GM18526 (cell line): ENCODE results near the gene PLCD1.

Source experiments
- POLR2A ChIP-seq: IDR thresholded peaks from 3 replicates; pipeline ENCODE4 v1.6.1; 2011; ENCODE audit not compliant: insufficient read length; ENCODE audit errors: extremely low read depth

Gene PLCD1

GRCh38 chr3:38029400-38030125 is at the start of gene PLCD1:
TSS of gene PLCD1 (minus strand) at chr3:38029642. CDS start at chr3:38029539, 103 bp downstream.
- TF ChIP-seq POLR2A, result no peak

- no peak for TF ChIP-seq POLR2A
Observed at GRCh38 chr3:38070013-38070412, 40.6 kb upstream of the PLCD1 start.

GRCh38 chr3:38067508-38068233 is 38.2 kb upstream of the PLCD1 start:
- TF ChIP-seq POLR2A, result no peak

GRCh38 chr3:38062809-38063208 is 33.4 kb upstream of the PLCD1 start:
- no peak for TF ChIP-seq POLR2A

- TF ChIP-seq POLR2A, result no peak
Observed at GRCh38 chr3:38059591-38059990, 30.1 kb upstream of the PLCD1 start.

GRCh38 chr3:38059148-38059547 is 29.7 kb upstream of the PLCD1 start:
- no peak for TF ChIP-seq POLR2A

- no peak for TF ChIP-seq POLR2A
Observed at GRCh38 chr3:38054499-38055001, 25.1 kb upstream of the PLCD1 start.

GRCh38 chr3:38051131-38051530 is 21.7 kb upstream of the PLCD1 start:
- no peak for TF ChIP-seq POLR2A

- TF ChIP-seq POLR2A, result no peak
Observed at GRCh38 chr3:38049358-38050126, 20.1 kb upstream of the PLCD1 start.

- no peak for TF ChIP-seq POLR2A
Observed at GRCh38 chr3:38047896-38048295, 18.5 kb upstream of the PLCD1 start.

- no peak for TF ChIP-seq POLR2A
Observed at GRCh38 chr3:38046821-38047220, 17.4 kb upstream of the PLCD1 start.

- no peak for TF ChIP-seq POLR2A
Observed at GRCh38 chr3:38046027-38046426, 16.6 kb upstream of the PLCD1 start.

GRCh38 chr3:38043486-38043885 is 14.0 kb upstream of the PLCD1 start:
- TF ChIP-seq POLR2A, result no peak

- TF ChIP-seq POLR2A, result no peak
Observed at GRCh38 chr3:38040401-38040800, 11.0 kb upstream of the PLCD1 start.

- no peak for TF ChIP-seq POLR2A
Observed at GRCh38 chr3:38039899-38040261, 10.4 kb upstream of the PLCD1 start.

GRCh38 chr3:38039101-38039898 is 9.9 kb upstream of the PLCD1 start, which contains the start of gene DLEC1:
TSS of gene DLEC1 (plus strand) at chr3:38039208. CDS start at chr3:38039226, 18 bp downstream.
- TF ChIP-seq POLR2A, result no peak
